ENCODE measurements around the gene KLHL17. TPM values are rescaled to one million over a fixed set of nuclear protein-coding genes. Genes with fewer than 3 reads are reported as not detected.

Gene KLHL17
- total and polyA plus RNA-seq, 10 of the 15 experiments (the other 5 are each of a cell fraction or from before 2014, with no cell fraction given): 0.03 to 30.6 (median 5.3) TPM

DNA sequence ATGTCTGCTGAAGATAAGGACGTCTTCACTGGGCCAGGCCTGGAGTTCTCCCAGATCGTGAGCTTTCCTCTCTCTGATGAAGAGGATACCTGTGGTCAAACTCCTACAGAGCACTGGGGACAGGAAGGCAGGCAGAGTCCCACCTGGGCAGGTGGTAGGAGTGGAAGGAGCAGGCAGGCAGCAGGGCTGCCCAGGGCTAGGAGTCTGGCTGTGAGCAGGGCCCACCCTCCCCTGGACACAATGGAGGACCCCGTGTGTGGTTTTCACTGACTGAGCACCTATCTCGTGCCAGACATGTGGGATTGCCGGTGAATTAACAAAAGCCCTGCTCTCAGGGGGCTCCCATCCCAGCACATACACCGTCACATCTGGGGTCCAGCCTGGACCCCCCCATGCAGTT is 41.5 kb upstream of the KLHL17 start:
- 49% methylated on average over 6 of the region's 6 CpGs for WGBS (ENCODE audit: insufficient coverage, insufficient replicate concordance, low lambda C conversion rate, missing lambda C conversion rate)
- Histone ChIP-seq H3K27me3 (replicated peaks in 1 of 2; ENCODE audit: control insufficient read depth in 2 of 2, insufficient read depth in 2 of 2, low read length in 1 of 2) (peaks cover 9 to 16% of the 10 kb centered on the region in 2 experiments), H3K36me3 (ENCODE audit: control insufficient read depth in 2 of 2, insufficient read depth in 2 of 2, low read length in 1 of 2) (no peaks in the 10 kb centered on the region), H3K4me3 (no peak overlapping the region), H4K20me1 (ENCODE audit: control insufficient read depth, insufficient read depth) (no peaks in the 10 kb centered on the region; the same call in none of the 2 replicates), H2AFZ (ENCODE audit: control insufficient read depth, low read depth, low read length) (no peak overlapping the region), H3K4me2 (ENCODE audit: control insufficient read depth, insufficient read depth) (no peak overlapping the region), H3K79me2 (ENCODE audit: control insufficient read depth, insufficient read depth, low read length) (no peaks in the 10 kb centered on the region), H3K4me1 (ENCODE audit: control insufficient read depth, insufficient read depth, low read length) (no peaks in the 10 kb centered on the region), H3K27ac (ENCODE audit: control insufficient read depth, insufficient read depth) (no peak overlapping the region), H3K9me3 (replicated peaks; ENCODE audit: control insufficient read depth, insufficient read depth, low read length) (no peaks in the 10 kb centered on the region), H3K9ac (ENCODE audit: control insufficient read depth, insufficient read depth, low read length) (no peak overlapping the region)
- BruUV-seq (replicated peaks): no TSS peak
- TF ChIP-seq, protein P1, sequence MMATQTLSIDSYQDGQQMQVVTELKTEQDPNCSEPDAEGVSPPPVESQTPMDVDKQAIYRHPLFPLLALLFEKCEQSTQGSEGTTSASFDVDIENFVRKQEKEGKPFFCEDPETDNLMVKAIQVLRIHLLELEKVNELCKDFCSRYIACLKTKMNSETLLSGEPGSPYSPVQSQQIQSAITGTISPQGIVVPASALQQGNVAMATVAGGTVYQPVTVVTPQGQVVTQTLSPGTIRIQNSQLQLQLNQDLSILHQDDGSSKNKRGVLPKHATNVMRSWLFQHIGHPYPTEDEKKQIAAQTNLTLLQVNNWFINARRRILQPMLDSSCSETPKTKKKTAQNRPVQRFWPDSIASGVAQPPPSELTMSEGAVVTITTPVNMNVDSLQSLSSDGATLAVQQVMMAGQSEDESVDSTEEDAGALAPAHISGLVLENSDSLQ (IDR thresholded peaks at IDR 0.05): no peak
- TF ChIP-seq GABPA (IDR thresholded peaks at IDR 0.05; ENCODE audit: low read depth) (no peak), SMARCA5 (IDR thresholded peaks at IDR 0.05) (no peak), SIX5 (IDR thresholded peaks at IDR 0.05; ENCODE audit: low read depth, low read length, severe bottlenecking) (no peak), TCF7 (IDR thresholded peaks at IDR 0.05; ENCODE audit: borderline replicate concordance) (no peak), ESRRA (IDR thresholded peaks at IDR 0.05; ENCODE audit: low read length) (no peak), NFYB (IDR thresholded peaks at IDR 0.05; ENCODE audit: insufficient read depth, low read depth, low read length) (no peak)
- TF ChIP-seq, protein P2, sequence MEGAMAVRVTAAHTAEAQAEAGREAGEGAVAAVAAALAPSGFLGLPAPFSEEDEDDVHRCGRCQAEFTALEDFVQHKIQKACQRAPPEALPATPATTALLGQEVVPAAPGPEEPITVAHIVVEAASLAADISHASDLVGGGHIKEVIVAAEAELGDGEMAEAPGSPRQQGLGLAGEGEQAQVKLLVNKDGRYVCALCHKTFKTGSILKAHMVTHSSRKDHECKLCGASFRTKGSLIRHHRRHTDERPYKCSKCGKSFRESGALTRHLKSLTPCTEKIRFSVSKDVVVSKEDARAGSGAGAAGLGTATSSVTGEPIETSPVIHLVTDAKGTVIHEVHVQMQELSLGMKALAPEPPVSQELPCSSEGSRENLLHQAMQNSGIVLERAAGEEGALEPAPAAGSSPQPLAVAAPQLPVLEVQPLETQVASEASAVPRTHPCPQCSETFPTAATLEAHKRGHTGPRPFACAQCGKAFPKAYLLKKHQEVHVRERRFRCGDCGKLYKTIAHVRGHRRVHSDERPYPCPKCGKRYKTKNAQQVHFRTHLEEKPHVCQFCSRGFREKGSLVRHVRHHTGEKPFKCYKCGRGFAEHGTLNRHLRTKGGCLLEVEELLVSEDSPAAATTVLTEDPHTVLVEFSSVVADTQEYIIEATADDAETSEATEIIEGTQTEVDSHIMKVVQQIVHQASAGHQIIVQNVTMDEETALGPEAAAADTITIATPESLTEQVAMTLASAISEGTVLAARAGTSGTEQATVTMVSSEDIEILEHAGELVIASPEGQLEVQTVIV (IDR thresholded peaks at IDR 0.05; ENCODE audit: borderline replicate concordance, partially characterized antibody): no peak
- TF ChIP-seq, protein P3, sequence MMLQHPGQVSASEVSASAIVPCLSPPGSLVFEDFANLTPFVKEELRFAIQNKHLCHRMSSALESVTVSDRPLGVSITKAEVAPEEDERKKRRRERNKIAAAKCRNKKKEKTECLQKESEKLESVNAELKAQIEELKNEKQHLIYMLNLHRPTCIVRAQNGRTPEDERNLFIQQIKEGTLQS (IDR thresholded peaks at IDR 0.05; ENCODE audit: borderline replicate concordance, extremely low read depth, low read depth, low read length): no peak
- TF ChIP-seq, protein P4, sequence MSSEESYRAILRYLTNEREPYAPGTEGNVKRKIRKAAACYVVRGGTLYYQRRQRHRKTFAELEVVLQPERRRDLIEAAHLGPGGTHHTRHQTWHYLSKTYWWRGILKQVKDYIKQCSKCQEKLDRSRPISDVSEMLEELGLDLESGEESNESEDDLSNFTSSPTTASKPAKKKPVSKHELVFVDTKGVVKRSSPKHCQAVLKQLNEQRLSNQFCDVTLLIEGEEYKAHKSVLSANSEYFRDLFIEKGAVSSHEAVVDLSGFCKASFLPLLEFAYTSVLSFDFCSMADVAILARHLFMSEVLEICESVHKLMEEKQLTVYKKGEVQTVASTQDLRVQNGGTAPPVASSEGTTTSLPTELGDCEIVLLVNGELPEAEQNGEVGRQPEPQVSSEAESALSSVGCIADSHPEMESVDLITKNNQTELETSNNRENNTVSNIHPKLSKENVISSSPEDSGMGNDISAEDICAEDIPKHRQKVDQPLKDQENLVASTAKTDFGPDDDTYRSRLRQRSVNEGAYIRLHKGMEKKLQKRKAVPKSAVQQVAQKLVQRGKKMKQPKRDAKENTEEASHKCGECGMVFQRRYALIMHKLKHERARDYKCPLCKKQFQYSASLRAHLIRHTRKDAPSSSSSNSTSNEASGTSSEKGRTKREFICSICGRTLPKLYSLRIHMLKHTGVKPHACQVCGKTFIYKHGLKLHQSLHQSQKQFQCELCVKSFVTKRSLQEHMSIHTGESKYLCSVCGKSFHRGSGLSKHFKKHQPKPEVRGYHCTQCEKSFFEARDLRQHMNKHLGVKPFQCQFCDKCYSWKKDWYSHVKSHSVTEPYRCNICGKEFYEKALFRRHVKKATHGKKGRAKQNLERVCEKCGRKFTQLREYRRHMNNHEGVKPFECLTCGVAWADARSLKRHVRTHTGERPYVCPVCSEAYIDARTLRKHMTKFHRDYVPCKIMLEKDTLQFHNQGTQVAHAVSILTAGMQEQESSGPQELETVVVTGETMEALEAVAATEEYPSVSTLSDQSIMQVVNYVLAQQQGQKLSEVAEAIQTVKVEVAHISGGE (CRISPR knock-in tag; IDR thresholded peaks at IDR 0.05): no peak
- ATAC-seq (no peak), FAIRE-seq (no peak), DNase-seq (ENCODE audit: low read depth, low spot score) (no peak)
- SMC1A ChIA-PET (ENCODE audit: uncharacterized antibody, unreplicated experiment): no interaction called here
- RAD21 ChIA-PET (ENCODE audit: unreplicated experiment): no interaction called here
- CTCF ChIA-PET: no interaction called here
- intact Hi-C loops (cut with micrococcal nuclease; ENCODE audit: unreplicated experiment) (no loop called here), in situ Hi-C loops (cut with MboI) (no loop called here)
- POLR2A ChIA-PET: no interaction called here
